ENCODE results near the gene NBPF11.

DNA sequence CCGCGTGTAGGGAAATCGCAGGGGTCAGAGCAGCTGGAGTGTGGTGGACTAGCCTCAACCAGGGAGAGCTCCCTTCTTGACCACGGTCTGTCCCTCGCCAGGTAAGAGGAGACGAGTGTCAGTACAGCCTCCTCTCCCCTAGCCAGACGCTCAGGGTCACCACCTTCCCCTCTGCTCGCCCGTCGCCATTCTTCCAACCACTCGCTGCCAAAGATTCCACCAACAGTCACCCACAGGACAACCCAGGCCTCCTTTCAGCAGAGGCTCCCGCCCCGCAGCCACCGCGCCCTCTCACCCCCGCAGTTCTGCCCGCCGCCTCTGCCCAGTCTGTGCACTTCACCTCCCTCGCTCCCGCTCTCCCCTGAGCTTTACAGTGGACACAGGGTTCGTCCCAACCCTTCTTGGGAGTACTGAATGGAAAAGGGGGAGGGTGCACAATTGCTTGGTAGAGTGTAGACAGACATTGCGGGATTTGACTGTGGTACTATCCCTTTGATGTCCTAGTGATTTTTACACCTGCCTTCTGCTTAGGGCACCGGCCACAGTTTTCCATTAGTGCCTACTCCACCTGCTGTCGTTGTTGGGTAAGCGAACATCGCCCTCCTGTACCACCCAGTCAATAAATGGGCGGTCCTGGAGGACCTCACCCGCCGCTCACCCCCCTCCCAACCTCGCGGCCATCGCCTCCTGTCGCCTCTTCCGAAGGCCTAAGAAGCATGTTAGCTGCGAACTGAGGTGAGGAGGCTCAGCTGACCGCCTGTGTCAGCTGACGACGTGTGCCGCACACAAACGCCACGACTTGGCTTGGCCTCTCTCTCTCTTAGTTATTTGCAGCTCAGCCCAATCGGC, 9.2 kb upstream of the NBPF11 start:
- TF ChIP-seq, protein P1, sequence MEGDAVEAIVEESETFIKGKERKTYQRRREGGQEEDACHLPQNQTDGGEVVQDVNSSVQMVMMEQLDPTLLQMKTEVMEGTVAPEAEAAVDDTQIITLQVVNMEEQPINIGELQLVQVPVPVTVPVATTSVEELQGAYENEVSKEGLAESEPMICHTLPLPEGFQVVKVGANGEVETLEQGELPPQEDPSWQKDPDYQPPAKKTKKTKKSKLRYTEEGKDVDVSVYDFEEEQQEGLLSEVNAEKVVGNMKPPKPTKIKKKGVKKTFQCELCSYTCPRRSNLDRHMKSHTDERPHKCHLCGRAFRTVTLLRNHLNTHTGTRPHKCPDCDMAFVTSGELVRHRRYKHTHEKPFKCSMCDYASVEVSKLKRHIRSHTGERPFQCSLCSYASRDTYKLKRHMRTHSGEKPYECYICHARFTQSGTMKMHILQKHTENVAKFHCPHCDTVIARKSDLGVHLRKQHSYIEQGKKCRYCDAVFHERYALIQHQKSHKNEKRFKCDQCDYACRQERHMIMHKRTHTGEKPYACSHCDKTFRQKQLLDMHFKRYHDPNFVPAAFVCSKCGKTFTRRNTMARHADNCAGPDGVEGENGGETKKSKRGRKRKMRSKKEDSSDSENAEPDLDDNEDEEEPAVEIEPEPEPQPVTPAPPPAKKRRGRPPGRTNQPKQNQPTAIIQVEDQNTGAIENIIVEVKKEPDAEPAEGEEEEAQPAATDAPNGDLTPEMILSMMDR (conservative IDR thresholded peaks at IDR 0.05; ENCODE audit: low read length): no peak
- TF ChIP-seq EZH2phosphoT487 (IDR thresholded peaks at IDR 0.05; ENCODE audit: borderline replicate concordance, low read depth, low read length): no peak

Measured in OCI-LY7 (cell line).